ENCODE results near the gene B4GALNT2.

The B4GALNT2 gene

GRCh38 chr17:49216482-49216881 is 83.9 kb downstream of the B4GALNT2 start:
- DNase-seq, result no peak

DNA sequence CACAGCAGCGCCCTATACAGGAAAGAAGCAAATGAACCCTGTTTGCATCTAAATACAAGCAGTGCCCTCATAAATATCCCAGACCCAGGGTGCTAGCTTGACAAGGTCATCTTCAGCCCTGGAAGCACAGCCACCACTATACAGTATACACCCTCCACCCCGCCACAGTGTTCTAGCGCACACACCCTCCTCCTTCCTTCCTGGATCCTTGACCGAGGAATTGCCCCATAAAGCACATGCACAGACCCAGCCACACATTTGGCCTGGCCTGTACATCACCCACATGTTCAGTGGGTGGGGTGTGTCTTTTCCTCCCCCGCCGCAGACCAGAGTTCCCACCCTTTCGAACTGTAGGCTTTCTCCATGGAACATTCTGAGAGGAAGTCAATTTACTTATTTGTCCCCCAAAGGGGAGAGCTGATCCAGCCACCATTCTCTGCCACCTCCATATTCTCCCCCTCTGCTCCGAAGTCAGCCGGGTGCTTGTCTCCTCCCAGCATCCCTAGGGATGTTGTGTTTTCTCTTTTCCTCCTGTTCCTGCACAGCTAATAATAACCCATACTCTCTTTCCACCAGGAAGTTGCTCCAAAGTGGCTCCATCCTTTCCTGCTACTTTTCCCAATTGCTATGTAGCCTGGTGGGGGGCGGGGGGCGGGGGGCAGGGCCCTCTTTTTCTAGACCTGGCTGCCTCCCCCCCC is 84.5 kb downstream of the B4GALNT2 start:
- no peak for DNase-seq

DNA sequence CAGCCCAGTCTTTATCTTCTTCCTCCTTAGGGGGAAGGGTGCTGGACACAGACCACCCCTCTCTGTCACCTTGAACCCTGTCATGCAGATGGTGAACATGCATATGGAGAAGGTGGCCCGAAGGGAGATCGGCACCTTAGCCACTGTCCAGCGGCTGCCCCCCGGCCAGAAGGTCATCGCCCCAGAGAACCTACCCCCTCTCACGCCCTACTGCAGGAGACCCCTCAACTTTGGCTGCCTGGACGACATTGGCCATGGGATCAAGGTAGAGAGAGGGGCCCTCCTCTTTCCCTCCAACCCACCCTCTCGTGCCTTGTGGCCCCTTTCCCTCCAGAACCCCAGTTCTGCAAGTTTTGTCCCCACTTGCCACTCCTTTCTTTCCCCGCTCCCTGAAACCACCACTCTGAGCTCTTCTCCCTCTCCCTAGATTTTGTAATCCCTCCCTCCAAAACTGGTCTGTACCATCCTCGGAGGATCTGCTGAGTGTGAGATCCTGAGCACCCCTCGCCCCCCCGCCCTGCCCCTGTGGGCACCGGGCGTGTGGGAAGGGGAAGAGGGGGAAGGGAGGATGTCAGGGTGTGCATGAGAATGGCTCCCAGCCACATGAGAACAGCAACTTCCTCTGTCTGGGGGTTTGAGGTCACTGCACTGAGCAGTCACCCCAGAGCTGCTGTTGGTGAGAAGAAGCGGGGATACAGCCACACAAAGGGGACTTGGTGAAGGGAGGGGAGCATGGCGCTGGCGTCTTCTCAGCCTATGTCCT is 85.3 kb downstream of the B4GALNT2 start:
- DNase-seq, result no peak

DNA sequence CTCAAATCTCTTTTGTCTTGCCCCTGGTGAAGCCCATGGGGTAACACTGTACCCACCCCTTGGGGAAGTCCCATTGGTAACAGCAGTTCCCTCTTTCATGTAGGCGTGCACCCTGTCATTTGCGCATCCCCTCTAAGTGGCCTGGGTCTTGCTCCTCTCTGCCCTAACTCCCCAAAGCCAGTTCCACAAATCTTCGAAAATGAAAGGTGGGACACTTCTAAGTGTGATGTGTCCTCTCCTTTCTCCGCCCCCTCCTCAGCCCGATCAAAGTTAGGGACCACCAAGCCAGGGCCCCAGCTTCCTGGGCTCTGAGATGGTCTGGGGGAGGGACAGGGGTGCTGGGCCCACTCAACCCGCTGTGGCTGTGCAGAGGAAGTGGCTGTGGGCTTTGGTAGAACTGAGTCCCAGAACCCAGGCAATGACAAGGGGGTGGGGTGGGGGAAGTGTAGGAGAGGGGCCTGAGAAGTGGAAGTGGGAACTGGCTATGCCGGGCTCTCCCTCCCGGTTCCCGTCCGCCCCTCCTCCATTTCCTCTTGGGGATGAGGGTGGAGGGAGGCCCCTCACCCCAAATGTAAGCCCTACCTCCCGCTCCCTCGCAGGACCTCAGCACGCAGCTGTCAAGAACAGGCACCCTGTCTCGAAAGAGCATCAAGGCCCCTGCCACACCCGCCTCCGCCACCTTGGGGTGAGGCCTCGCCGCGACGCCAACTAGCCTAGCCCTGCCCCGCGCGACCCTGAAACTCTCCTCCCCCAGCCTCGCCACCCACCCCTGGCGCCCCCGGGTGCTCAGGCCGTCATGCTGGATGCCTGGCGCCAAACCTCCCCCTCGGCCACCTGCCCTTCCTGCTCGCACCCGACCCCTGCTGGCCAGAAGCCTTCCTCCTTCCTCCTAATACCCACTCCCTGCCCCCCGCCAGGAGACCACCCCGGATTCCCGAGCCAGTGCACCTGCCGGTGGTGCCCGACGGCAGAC is 86.7 kb downstream of the B4GALNT2 start:
- DNase-seq, result no peak

GRCh38 chr17:49219987-49220386 is 87.4 kb downstream of the B4GALNT2 start:
- DNase-seq, result no peak

DNA sequence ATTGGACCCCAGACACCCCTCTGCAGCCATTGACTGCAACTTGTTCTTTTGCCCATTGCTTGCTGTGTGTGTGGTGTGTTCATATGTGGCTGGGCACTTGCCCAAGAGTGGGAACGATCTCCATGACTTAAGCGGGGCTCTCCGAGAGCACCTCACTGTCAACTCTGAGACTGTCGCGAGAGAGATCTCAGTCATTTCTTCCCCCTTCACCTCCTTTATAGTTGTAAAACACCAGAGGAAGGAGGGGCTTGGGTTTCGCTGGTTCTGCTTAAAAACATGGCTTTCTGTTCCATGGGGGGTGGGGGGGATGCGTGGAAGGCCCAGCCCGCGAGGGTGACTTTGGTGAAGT is 90.6 kb downstream of the B4GALNT2 start:
- no peak for DNase-seq

DNA sequence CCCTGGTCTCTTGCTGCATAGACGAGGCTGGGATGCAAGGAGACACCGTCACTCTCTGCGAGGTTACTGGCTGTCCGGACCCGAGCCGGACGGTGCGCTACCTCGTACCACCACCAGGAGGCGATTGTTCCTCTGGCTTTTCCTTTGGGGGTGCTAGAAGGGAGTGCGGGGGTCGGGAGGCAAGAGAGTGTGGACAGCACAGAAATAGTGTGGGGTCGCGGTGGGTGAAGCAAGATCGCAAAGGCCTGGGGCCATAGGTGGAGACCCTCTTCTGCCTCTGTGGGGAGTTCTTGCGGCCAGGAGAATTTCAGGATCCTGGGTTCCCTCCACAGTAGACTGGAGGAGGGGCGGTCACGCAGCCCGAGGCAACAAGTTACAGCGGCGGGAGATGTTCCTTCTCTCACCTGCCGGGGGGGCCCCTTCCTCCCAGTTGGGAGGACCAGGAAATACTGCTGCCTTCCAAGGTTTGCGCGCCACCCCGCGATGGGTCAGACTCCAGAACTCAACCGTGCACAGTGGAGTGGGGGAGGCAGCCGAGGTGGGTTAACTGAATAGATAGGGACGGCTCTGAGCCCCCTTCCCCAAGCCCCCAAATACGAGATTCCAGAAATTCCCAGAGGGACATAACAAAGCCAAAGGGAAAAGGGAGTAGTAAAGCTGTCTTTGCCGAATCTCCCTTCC is 91.1 kb downstream of the B4GALNT2 start:
- peak; percentile 10 for DNase-seq

- no peak for DNase-seq
These were observed 91.8 kb downstream of the B4GALNT2 start for GRCh38 chr17:49224198-49224996.

GRCh38 chr17:49224997-49225337 is 92.4 kb downstream of the B4GALNT2 start:
- DNase-seq, result no peak

GRCh38 chr17:49225554-49226236 is 93.1 kb downstream of the B4GALNT2 start:
- DNase-seq, result no peak

Measured in NCI-H1694 (cell line).